SK-N-SH (cell line): ENCODE measurements around the gene ANKDD1A. TPM values are rescaled to one million over a fixed set of nuclear protein-coding genes. Genes with fewer than 3 reads are reported as not detected.

Experiments used
- CTCF ChIA-PET: fragments of 300-600, 350-600 bp; formaldehyde crosslinking; extraction: SDS; loops from one replicate; lab custom pipeline; 2021; lab: Yijun Ruan, JAX
- POLR2A ChIA-PET: fragments of 350-600 bp; sonication (Branson Sonifier 250); formaldehyde crosslinking; extraction: SDS; loops from one replicate; lab custom pipeline; 2020; ENCODE audit warnings: antibody characterized with exemption, inconsistent platforms; lab: Yijun Ruan, JAX
- DNase-seq: peaks from one replicate; pipeline ENCODE4 v3.0.0; 2012
- H2AFZ ChIP-seq: fragments of 200-600 bp; sonication (generic); 2 replicates; pipeline ENCODE4 v1.8.1; 2016; ENCODE audit warnings: antibody characterized with exemption, mild to moderate bottlenecking, low read depth
- H3F3A ChIP-seq: fragments of 200-600 bp; sonication (generic); replicated peaks from 2 replicates; pipeline ENCODE3; 2016; ENCODE audit warnings: antibody characterized with exemption, mild to moderate bottlenecking; ENCODE audit not compliant: insufficient read depth
- H3K27ac ChIP-seq, 2 experiments: fragments of 200-500 bp in 1 of 2; fragments of 200-600 bp in 1 of 2; sonication (Bioruptor generic) in 1 of 2; sonication (generic), shearing (Covaris generic) in 1 of 2; 2 replicates each; pipeline versions ENCODE4 v1.5.1 to v1.6.1; 2014 to 2016; ENCODE audit warnings: low read depth in 2 of 2, inconsistent platforms in 1 of 2, low read length in 1 of 2, mild to moderate bottlenecking in 1 of 2, mixed read lengths in 1 of 2
- H3K27me3 ChIP-seq: fragments of 200-600 bp; sonication (generic), shearing (Covaris generic); 2 replicates; pipeline ENCODE4 v1.6.1; 2016; ENCODE audit warnings: mixed run types; ENCODE audit not compliant: insufficient read depth
- H3K36me3 ChIP-seq, 2 experiments: fragments of 200-500 bp in 1 of 2; fragments of 200-600 bp in 1 of 2; sonication (Bioruptor generic) in 1 of 2; sonication (generic) in 1 of 2; replicated peaks in 1 of 2; 2 replicates each; pipeline versions ENCODE3 to v1.5.1; 2014 to 2016; ENCODE audit warnings: low read length in 1 of 2, mild to moderate bottlenecking in 1 of 2; ENCODE audit not compliant: insufficient read depth in 2 of 2, control insufficient read depth in 1 of 2
- H3K4me1 ChIP-seq, 2 experiments: fragments of 200-500 bp in 1 of 2; fragments of 200-600 bp in 1 of 2; sonication (Bioruptor generic) in 1 of 2; sonication (generic), shearing (Covaris generic) in 1 of 2; 2 replicates each; pipeline versions ENCODE4 v1.5.1 to v1.6.1; 2014 to 2016; ENCODE audit warnings: low read depth in 1 of 2, low read length in 1 of 2, mixed run types in 1 of 2; ENCODE audit not compliant: insufficient read depth in 2 of 2, control insufficient read depth in 1 of 2
- H3K4me2 ChIP-seq: fragments of 200-600 bp; sonication (generic), shearing (Covaris generic); 2 replicates; pipeline ENCODE4 v1.6.1; 2017; ENCODE audit warnings: mixed run types
- H3K4me3 ChIP-seq, 2 experiments: fragments of 200-500 bp in 1 of 2; fragments of 200-600 bp in 1 of 2; sonication (Bioruptor generic) in 1 of 2; sonication (generic), shearing (Covaris generic) in 1 of 2; 2 replicates each; pipeline versions ENCODE4 v1.5.1 to v1.8.1; 2014 to 2016; ENCODE audit warnings: low read depth in 2 of 2, inconsistent platforms in 1 of 2, low read length in 1 of 2, mild to moderate bottlenecking in 1 of 2, mixed read lengths in 1 of 2, moderate library complexity in 1 of 2
- H3K79me2 ChIP-seq: fragments of 200-600 bp; sonication (generic); 2 replicates; pipeline ENCODE4 v1.8.1; 2017; ENCODE audit warnings: mild to moderate bottlenecking; ENCODE audit not compliant: insufficient read depth
- H3K9ac ChIP-seq: fragments of 200-600 bp; sonication (generic); 2 replicates; pipeline ENCODE4 v1.6.1; 2017; ENCODE audit warnings: mixed run types
- H3K9me2 ChIP-seq: fragments of 200-600 bp; sonication (generic); 2 replicates; pipeline ENCODE4 v1.6.1; 2017; ENCODE audit warnings: mixed run types
- H3K9me3 ChIP-seq: fragments of 200-600 bp; sonication (generic); 2 replicates; pipeline ENCODE4 v1.6.1; 2017; ENCODE audit warnings: mixed run types, mild to moderate bottlenecking, moderate library complexity
- H4K20me1 ChIP-seq: fragments of 200-600 bp; sonication (generic); 2 replicates; pipeline ENCODE4 v1.6.1; 2017; ENCODE audit warnings: mild to moderate bottlenecking, mixed run types; ENCODE audit not compliant: insufficient read depth
- CHD2 ChIP-seq: fragments of 150-350 bp; IDR thresholded peaks from 2 replicates; pipeline ENCODE4 v1.6.1; 2018; ENCODE audit warnings: low read length; ENCODE audit not compliant: partially characterized antibody
- ELF1 ChIP-seq: IDR thresholded peaks from 2 replicates; pipeline ENCODE4 v1.4.0; 2012
- FOSL2 ChIP-seq: IDR thresholded peaks from 2 replicates; pipeline ENCODE4 v1.4.0; 2012; ENCODE audit warnings: low read depth, mild to moderate bottlenecking, moderate library complexity, borderline replicate concordance
- FOXM1 ChIP-seq: IDR thresholded peaks from 2 replicates; pipeline ENCODE4 v1.4.0; 2012; ENCODE audit warnings: low read depth, mild to moderate bottlenecking
- GABPA ChIP-seq: IDR thresholded peaks from 2 replicates; pipeline ENCODE4 v1.4.0; 2012; ENCODE audit warnings: low read depth, mild to moderate bottlenecking
- MEF2A ChIP-seq: IDR thresholded peaks from 2 replicates; pipeline ENCODE4 v1.4.0; 2012; ENCODE audit warnings: low read depth, borderline replicate concordance
- NFIC ChIP-seq: IDR thresholded peaks from 2 replicates; pipeline ENCODE4 v1.4.0; 2012; ENCODE audit warnings: borderline replicate concordance
- NRF1 ChIP-seq: IDR thresholded peaks from 2 replicates; pipeline ENCODE4 v1.6.1; 2012; ENCODE audit warnings: low read depth, mild to moderate bottlenecking, low read length
- SMC3 ChIP-seq: IDR thresholded peaks from 2 replicates; pipeline ENCODE4 v1.6.1; 2012; ENCODE audit warnings: low read depth, low read length, improper control_type of control experiment
- TAF1 ChIP-seq: IDR thresholded peaks from 2 replicates; pipeline ENCODE4 v1.6.1; 2012; ENCODE audit warnings: low read depth, mild to moderate bottlenecking, low read length, moderate library complexity, borderline replicate concordance
- TEAD4 ChIP-seq: IDR thresholded peaks from 2 replicates; pipeline ENCODE4 v1.4.0; 2012; ENCODE audit warnings: mild to moderate bottlenecking, borderline replicate concordance; ENCODE audit not compliant: insufficient read depth
- YY1 ChIP-seq: IDR thresholded peaks from 2 replicates; pipeline ENCODE4 v1.4.0; 2012; ENCODE audit warnings: low read depth, mild to moderate bottlenecking
- WGBS: methylation state at CpG from one replicate; pipeline ENCODE4 v1.1.6; 2017; ENCODE audit warnings: low lambda C conversion rate; 5-methylcytosine and 5-hydroxymethylcytosine counted together
- polyA plus RNA-seq, 3 experiments: library from polyadenylated mRNA; depleted of rRNA; stranded (reverse); fragments of >200 nt; gene quantifications; 2 replicates each; pipeline ENCODE4 v1.2.3, GENCODE V29; 2012
- TF ChIP-seq, protein P1 (sequence below): IDR thresholded peaks from 2 replicates; pipeline ENCODE4 v1.4.0; 2012; ENCODE audit warnings: low read depth
- TF ChIP-seq, protein P2 (sequence below): IDR thresholded peaks from 2 replicates; pipeline ENCODE4; 2012

The ANKDD1A gene
- polyA plus RNA-seq (2012; rRNA removed) = 7.2 and 8.6 TPM in 2 replicates
- 3.2 and 4.5 TPM in 2 replicates for polyA plus RNA-seq (2012; cell fraction: cytosol; rRNA removed)
- 23.7 and 25.9 TPM in 2 replicates for polyA plus RNA-seq (2012; cell fraction: nucleus; rRNA removed)

DNA sequence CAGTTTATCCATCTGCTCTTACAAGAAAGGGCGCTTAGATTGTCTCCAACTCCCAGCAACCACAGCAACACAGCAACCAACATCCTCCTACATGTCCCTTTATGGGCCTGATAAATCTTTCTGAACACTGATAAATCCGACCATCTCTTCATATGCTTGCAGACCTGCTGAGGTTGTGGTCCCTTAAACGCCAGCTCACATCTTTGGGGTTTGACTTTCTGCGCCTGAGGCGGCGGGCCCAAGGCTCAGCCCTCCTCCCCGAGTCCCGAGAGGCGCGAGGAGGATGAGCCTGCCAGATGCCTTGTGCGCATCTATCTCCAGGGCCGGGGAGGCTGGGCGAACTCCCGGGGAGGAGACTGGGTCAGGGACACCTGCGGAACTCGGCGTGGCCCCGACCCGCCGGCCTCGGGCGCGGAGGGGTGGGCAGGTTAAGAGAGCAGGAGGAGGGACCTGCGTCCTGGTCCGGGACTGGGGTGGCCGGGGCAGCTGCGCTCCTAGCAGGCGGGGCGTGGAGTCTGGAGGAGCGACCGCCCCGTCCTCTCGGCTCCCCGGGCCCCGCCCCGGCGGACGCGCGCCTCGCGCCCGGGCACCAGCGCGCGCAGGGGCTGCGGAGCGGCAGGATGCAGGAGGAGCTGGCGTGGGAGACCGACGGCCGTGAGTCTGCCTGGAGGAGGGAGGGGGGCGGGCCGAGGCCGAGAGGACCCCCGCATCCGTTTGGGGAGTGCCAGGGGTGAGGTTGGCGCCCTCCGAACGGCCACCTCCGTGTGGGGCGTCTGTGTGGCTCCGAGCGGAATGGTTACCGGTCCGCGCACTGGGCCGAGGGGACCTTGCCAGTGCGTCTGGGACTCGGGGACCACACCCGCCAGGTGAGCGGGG lies at the start of gene ANKDD1A:
Gene ANKDD1A (plus strand): TSS at position 592 of the 876 bp plus-strand sequence. CDS start 29 bp downstream, at position 621.
- H2AFZ ChIP-seq = peak within 1 kb of the TSS; percentile 92
- peak; percentile 98 for DNase-seq

DNA sequence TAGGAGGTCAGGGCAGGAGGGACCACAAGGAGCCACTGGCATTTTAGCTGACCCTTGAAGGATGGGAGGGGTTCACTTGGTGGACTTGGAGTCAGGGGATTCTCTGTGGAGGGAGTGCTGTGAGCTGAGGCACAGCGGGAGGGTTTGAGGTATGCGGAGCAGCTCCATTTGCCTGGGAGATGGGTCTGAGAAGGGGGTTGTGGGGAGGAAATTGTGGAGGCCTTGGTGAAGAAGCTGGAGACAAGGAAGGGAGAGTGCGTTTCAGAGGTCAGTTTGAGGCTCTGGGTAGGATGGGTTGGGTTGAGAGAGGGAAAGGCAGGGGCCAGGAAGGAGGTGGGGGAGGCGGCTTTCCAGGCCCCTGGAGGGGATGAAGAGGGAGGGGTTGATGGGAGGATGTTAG lies 49.7 kb upstream of the ANKDD1A start:
- H4K20me1 ChIP-seq = no peaks in the 10 kb centered on the region
- ChIA-PET CTCF (no interaction called here), POLR2A (no interaction called here)
- no peaks in the 10 kb centered on the region for H3K9me2 ChIP-seq
- H3K36me3 ChIP-seq = peaks cover 0 to 19% of the 10 kb centered on the region in 2 experiments
- TF ChIP-seq FOSL2 = no peak
- no peak for TF ChIP-seq TEAD4
- TF ChIP-seq GABPA = no peak
- no peak for TF ChIP-seq FOXM1
- no peak for TF ChIP-seq NFIC
- no peaks in the 10 kb centered on the region for H3F3A ChIP-seq
- H2AFZ ChIP-seq = no peak overlapping the region
- WGBS = 99% methylated on average over 4 of the region's 4 CpGs
- no peaks in the 10 kb centered on the region for H3K27me3 ChIP-seq
- no peak overlapping the region for H3K9ac ChIP-seq
- peaks cover 11% of the 10 kb centered on the region; the same call in 1 of the 2 replicates for H3K79me2 ChIP-seq
- no peak overlapping the region for H3K4me2 ChIP-seq
- no peak for DNase-seq
- no peak overlapping the region for H3K27ac ChIP-seq
- H3K4me1 ChIP-seq = peaks cover 18 to 25% of the 10 kb centered on the region in 2 experiments; a peak in 3 of 4 replicates
- no peak overlapping the region for H3K4me3 ChIP-seq
- no peaks in the 10 kb centered on the region for H3K9me3 ChIP-seq

More for the DNA sequence above, at the start of gene ANKDD1A:
- Histone ChIP-seq H3K9me2 (no peaks in the 10 kb centered on the region), H3K4me2 (peak within 1 kb of the TSS; percentile 96), H3K9me3 (no peaks in the 10 kb centered on the region), H3K27ac (peak within 1 kb of the TSS in 1 of 2 experiments; percentile 64; a peak in 2 of 4 replicates), H3K79me2 (no peaks in the 10 kb centered on the region), H3K36me3 (no peaks in the 10 kb centered on the region), H3F3A (no peaks in the 10 kb centered on the region), H3K9ac (peak within 1 kb of the TSS; percentile 51; the same call in 1 of the 2 replicates), H4K20me1 (no peaks in the 10 kb centered on the region), H3K4me1 (peaks cover 0 to 23% of the 10 kb centered on the region in 2 experiments; a peak in 2 of 4 replicates), H3K27me3 (no peaks in the 10 kb centered on the region), H3K4me3 (peak within 1 kb of the TSS; percentile 61 to 73)
- ChIA-PET POLR2A (interaction anchor here (1.2 to 1.4 kb wide), 2 partner anchors 17 to 70 kb away, joined by 7 to 8 read pairs; no protein-coding TSS in a partner anchor), CTCF (interaction anchor here (0.6 to 1.7 kb wide), 4 partner anchors 9 to 183 kb away, joined by 3 to 10 read pairs (median 3); no protein-coding TSS in a partner anchor)
- 7% methylated on average over 18 of the region's 72 CpGs for WGBS
- TF ChIP-seq, protein P1, sequence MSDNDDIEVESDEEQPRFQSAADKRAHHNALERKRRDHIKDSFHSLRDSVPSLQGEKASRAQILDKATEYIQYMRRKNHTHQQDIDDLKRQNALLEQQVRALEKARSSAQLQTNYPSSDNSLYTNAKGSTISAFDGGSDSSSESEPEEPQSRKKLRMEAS = no peak
- TF ChIP-seq TAF1 = no peak
- TF ChIP-seq NRF1 = peak; percentile 57

DNA sequence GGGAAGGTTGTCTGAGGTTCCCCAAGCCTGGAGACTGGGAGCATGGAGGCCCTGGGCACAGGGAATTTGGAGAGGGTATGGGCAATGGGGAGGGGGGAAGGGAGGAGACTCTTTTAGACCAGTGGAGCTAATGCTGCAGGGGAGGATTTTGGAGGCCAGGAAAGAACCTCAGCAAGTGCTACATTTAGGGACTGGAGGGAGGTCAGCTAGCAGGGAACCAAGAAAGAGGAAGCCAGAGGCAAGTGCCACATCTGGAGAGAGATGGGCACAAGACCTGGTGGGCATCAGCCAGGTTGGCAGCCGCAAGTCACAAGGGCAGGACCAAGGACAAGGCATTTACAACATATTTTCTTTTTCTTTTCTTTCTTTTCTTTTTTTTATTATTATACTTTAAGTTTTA lies 49.3 kb upstream of the ANKDD1A start:
- no peaks in the 10 kb centered on the region for H3K9me3 ChIP-seq
- CTCF ChIA-PET = no interaction called here

More for the DNA sequence above, 49.3 kb upstream of the ANKDD1A start:
- peaks cover 0 to 19% of the 10 kb centered on the region in 2 experiments for H3K36me3 ChIP-seq
- H2AFZ ChIP-seq = no peak overlapping the region
- H3K4me1 ChIP-seq = peaks cover 13 to 20% of the 10 kb centered on the region in 2 experiments; a peak in 3 of 4 replicates
- H3K79me2 ChIP-seq = peaks cover 11% of the 10 kb centered on the region; the same call in 1 of the 2 replicates
- no peak for DNase-seq
- H3K4me2 ChIP-seq = no peak overlapping the region
- H3K27ac ChIP-seq = no peak overlapping the region
- no peaks in the 10 kb centered on the region for H3K9me2 ChIP-seq
- H3F3A ChIP-seq = no peaks in the 10 kb centered on the region
- H4K20me1 ChIP-seq = no peaks in the 10 kb centered on the region
- H3K9ac ChIP-seq = no peak overlapping the region
- no peak overlapping the region for H3K4me3 ChIP-seq
- no peaks in the 10 kb centered on the region for H3K27me3 ChIP-seq
- POLR2A ChIA-PET = no interaction called here
- TF ChIP-seq SMC3 (no peak), MEF2A (no peak), CHD2 (no peak), GABPA (no peak), ELF1 (no peak), NRF1 (no peak), YY1 (no peak), NFIC (no peak)
- TF ChIP-seq, protein P1 = no peak
- TF ChIP-seq, protein P2, sequence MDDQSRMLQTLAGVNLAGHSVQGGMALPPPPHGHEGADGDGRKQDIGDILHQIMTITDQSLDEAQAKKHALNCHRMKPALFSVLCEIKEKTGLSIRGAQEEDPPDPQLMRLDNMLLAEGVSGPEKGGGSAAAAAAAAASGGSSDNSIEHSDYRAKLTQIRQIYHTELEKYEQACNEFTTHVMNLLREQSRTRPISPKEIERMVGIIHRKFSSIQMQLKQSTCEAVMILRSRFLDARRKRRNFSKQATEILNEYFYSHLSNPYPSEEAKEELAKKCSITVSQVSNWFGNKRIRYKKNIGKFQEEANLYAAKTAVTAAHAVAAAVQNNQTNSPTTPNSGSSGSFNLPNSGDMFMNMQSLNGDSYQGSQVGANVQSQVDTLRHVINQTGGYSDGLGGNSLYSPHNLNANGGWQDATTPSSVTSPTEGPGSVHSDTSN = no peak
- 90% methylated on average over 1 of the region's 1 CpG for WGBS
